ENCODE results near the gene MCUB. TPM values are rescaled to one million over a fixed set of nuclear protein-coding genes. Genes with fewer than 3 reads are reported as not detected.

Gene MCUB
- total RNA-seq, 1 experiment from 2014 or later: 18.6 TPM

- no peak for TF ChIP-seq POLR2AphosphoS5 (IDR thresholded peaks at IDR 0.05; ENCODE audit: low read depth, low read length)
- TF ChIP-seq CBX3 (IDR thresholded peaks at IDR 0.05; ENCODE audit: low read depth): no peak
- TF ChIP-seq EZH2phosphoT487 (IDR thresholded peaks at IDR 0.05; ENCODE audit: borderline replicate concordance): no peak
Observed at GRCh38 chr4:109655396-109655795, 95.3 kb downstream of the MCUB start (continued).

DNA sequence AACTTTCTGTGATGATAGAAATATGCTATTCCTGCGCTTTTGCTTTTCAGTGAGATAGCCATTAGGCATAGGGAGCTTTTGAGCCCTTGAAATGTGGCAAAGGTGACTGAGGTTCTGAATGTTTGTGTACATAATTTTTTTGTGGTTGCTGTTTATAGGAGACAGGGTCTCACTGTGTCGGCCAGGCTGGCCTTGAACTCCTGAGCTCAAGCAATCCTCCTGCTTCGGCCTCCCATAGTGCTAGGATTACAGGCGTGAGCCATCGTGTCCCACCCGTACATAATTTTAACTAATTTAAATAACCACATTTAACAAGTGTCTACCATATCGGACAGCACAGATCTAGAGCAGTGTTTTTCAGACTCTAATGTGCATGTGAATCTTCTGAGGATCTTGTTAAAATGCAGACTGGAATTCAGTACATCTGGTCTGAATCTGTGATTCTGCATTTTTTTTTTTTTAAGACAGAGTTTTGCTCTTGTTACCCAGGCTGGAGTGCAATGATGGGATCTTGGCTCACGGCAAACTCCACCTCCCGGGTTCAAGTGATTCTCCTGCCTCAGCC lies 97.9 kb downstream of the MCUB start:
- CTCF ChIA-PET: no interaction called here
- H2AFZ ChIP-seq (ENCODE audit: low read depth, low read length, poor library complexity, severe bottlenecking): no peak overlapping the region
- no peak overlapping the region for H3K9ac ChIP-seq (ENCODE audit: low read length)
- no peaks in the 10 kb centered on the region for H3K9me3 ChIP-seq (ENCODE audit: control insufficient read depth in 1 of 2, insufficient read depth in 1 of 2, low read depth in 1 of 2, low read length in 2 of 2)
- RAD21 ChIA-PET (ENCODE audit: low non-redundant PET in 1 of 2, low total read pairs in 2 of 2, uncharacterized antibody in 2 of 2, unreplicated experiment in 2 of 2): no interaction called here
- no peaks in the 10 kb centered on the region for H3K79me2 ChIP-seq (ENCODE audit: insufficient read depth, low read length)
- no peaks in the 10 kb centered on the region for H3K27me3 ChIP-seq (ENCODE audit: insufficient read depth, low read length)
- H3K36me3 ChIP-seq (ENCODE audit: control insufficient read depth in 1 of 2, insufficient read depth in 2 of 2, low read length in 2 of 2): no peaks in the 10 kb centered on the region
- POLR2A ChIA-PET: no interaction called here
- H3K4me1 ChIP-seq (ENCODE audit: control insufficient read depth in 1 of 2, insufficient read depth in 2 of 2, low read length in 2 of 2): no peaks in the 10 kb centered on the region
- no peaks in the 10 kb centered on the region for H4K20me1 ChIP-seq (ENCODE audit: insufficient read depth)
- BruUV-seq (replicated peaks): no TSS peak
- ATAC-seq (no peak), DNase-seq (ENCODE audit: low read depth, low spot score) (no peak)
- no peaks in the 10 kb centered on the region for H3K9me2 ChIP-seq (ENCODE audit: insufficient read depth)
- H3K4me3 ChIP-seq (replicated peaks in 1 of 2; ENCODE audit: low read depth in 1 of 2, low read length in 2 of 2): no peak overlapping the region
- TF ChIP-seq REST (IDR thresholded peaks at IDR 0.05; ENCODE audit: low read depth) (no peak), EGR1 (IDR thresholded peaks at IDR 0.05; ENCODE audit: low read depth) (no peak), YY1 (IDR thresholded peaks at IDR 0.05; ENCODE audit: extremely low read depth, insufficient replicate concordance, low read depth, low read length) (no peak), ATF3 (IDR thresholded peaks at IDR 0.05) (no peak), SRF (IDR thresholded peaks at IDR 0.05; ENCODE audit: low read depth) (no peak), TCF7L2 (IDR thresholded peaks at IDR 0.05; ENCODE audit: borderline replicate concordance, extremely low read depth, insufficient read depth, insufficient read length) (no peak), CBX3 (IDR thresholded peaks at IDR 0.05; ENCODE audit: low read depth) (no peak), MAX (IDR thresholded peaks at IDR 0.05) (no peak), POLR2AphosphoS5 (IDR thresholded peaks at IDR 0.05; ENCODE audit: low read depth, low read length) (no peak), POLR2A (IDR thresholded peaks at IDR 0.05; ENCODE audit: borderline replicate concordance, extremely low read depth, insufficient read depth, insufficient read length) (no peak), ZNF274 (IDR thresholded peaks at IDR 0.05; ENCODE audit: low read depth, low read length) (no peak), ZBTB33 (IDR thresholded peaks at IDR 0.05; ENCODE audit: extremely low read depth, insufficient replicate concordance, low read length) (no peak), RAD21 (IDR thresholded peaks at IDR 0.05; ENCODE audit: low read depth) (no peak), SIN3A (IDR thresholded peaks at IDR 0.05; ENCODE audit: low read depth) (no peak), SP1 (IDR thresholded peaks at IDR 0.05; ENCODE audit: low read depth) (no peak), ZFX (IDR thresholded peaks at IDR 0.05) (no peak)
- no peak overlapping the region for H3K27ac ChIP-seq (ENCODE audit: low read depth, low read length)
- H3K4me2 ChIP-seq (ENCODE audit: low read length): no peak overlapping the region
- intact Hi-C loops (cut with micrococcal nuclease): no loop called here
